ENCODE data around the gene GFOD2. TPM values are rescaled to one million over a fixed set of nuclear protein-coding genes. Genes with fewer than 3 reads are reported as not detected.

GFOD2 gene, protein sequence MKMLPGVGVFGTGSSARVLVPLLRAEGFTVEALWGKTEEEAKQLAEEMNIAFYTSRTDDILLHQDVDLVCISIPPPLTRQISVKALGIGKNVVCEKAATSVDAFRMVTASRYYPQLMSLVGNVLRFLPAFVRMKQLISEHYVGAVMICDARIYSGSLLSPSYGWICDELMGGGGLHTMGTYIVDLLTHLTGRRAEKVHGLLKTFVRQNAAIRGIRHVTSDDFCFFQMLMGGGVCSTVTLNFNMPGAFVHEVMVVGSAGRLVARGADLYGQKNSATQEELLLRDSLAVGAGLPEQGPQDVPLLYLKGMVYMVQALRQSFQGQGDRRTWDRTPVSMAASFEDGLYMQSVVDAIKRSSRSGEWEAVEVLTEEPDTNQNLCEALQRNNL
- total RNA-seq (10 to 100 TPM in 3 of 5 experiments, 1 to 10 TPM in 2; 6.3 to 13.4 (median 11.4) TPM), polyA plus RNA-seq (10 to 100 TPM in 1 of 2 donors, 1 to 10 TPM in 1; 4.6 to 14.6 TPM), total RNA-seq (16.0 reads per million, percentile 45 among the genes with 10 or more reads in this experiment)

GRCh38 chr16:67719048-67719777 lies at the start of gene GFOD2:
Gene GFOD2, minus strand, starts transcription at chr16:67719316. Its CDS starts 33,601 bp downstream, at chr16:67685715.
- H3K36me3 ChIP-seq (ENCODE audit: control insufficient read depth in 2 of 3, insufficient read depth in 3 of 3, low read length in 3 of 3), result peaks cover 0 to 4% (median 0%) of the 10 kb centered on the region in 3 experiments
- peak within 1 kb of the TSS; percentile 88 for H3K27ac ChIP-seq (ENCODE audit: low read depth, low read length)
- intact Hi-C loops (cut with micrococcal nuclease), result loop anchor here (1.0 to 5.0 kb wide), 12 partner anchors 46 to 472 kb away; partner anchors contain the start of genes ATP6V0D1 (in 2 of the 2), RANBP10 (in 2 of the 2), THAP11 (in 2 of the 2) and TSNAXIP1 (in 2 of the 2)
- H3K27me3 Mint-ChIP-seq, result no peaks in the 10 kb centered on the region
- ATAC-seq, result peak; percentile 96
- H3K4me1 ChIP-seq (ENCODE audit: control insufficient read depth in 2 of 2, insufficient read depth in 2 of 2, low read length in 2 of 2), result peaks cover 15 to 16% of the 10 kb centered on the region in 2 donors
- H3K36me3 Mint-ChIP-seq, result peaks cover 0 to 10% (median 0%) of the 10 kb centered on the region in 5 donors
- peak within 1 kb of the TSS; percentile 90 to 99 (median 94) for H3K4me3 Mint-ChIP-seq
- DNase-seq, result peak; percentile 94 to 100 (median 96)
- peak within 1 kb of the TSS; percentile 91 to 99 (median 98) for H3K27ac Mint-ChIP-seq
- no peaks in the 10 kb centered on the region for H3K9me3 ChIP-seq (ENCODE audit: control insufficient read depth in 2 of 3, low read length in 3 of 3)
- peaks cover 0 to 2% (median 0%) of the 10 kb centered on the region in 11 donors for H3K9me3 Mint-ChIP-seq
- peaks cover 19 to 51% (median 39%) of the 10 kb centered on the region in 7 donors for H3K4me1 Mint-ChIP-seq
- H3K27me3 ChIP-seq (ENCODE audit: control insufficient read depth in 2 of 2, insufficient read depth in 2 of 2, low read length in 2 of 2), result no peaks in the 10 kb centered on the region
- CTCF ChIA-PET, result interaction anchor here (0.7 to 1.0 kb wide), 2 partner anchors 47 kb away, joined by 4 read pairs; no protein-coding TSS in a partner anchor
- H3K4me3 ChIP-seq (ENCODE audit: low read length), result peak within 1 kb of the TSS; percentile 95
- POLR2A ChIA-PET, result interaction anchor here (0.6 to 1.6 kb wide), 11 partner anchors 15 to 176 kb away, joined by 3 to 9 read pairs (median 4); partner anchors contain the start of genes ACD, PARD6A, RANBP10 and TSNAXIP1

DNA sequence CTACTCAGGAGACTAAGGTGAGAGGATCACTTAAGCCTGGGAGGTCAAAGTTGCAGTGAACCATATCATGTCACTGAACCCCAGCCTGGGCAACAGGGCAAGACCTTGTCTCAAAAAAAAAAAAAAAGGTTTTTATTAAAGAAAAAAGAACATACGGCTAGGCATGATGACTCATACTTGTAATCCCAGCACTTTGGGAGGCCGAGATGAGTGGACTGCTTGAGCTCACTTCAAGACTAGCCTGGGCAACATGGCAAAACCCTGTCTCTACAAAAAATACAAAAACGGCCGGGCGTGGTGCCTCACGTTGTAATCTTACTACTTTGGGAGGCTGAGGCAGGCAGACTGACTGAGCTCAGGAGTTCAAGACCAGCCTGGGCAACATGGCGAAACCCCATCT lies 48.8 kb upstream of the GFOD2 start:
- H3K27me3 ChIP-seq (ENCODE audit: control insufficient read depth in 2 of 2, insufficient read depth in 2 of 2, low read length in 2 of 2), result no peaks in the 10 kb centered on the region
- ChIA-PET CTCF (no interaction called here), POLR2A (no interaction called here)
- peaks cover under 1 to 10% (median 5%) of the 10 kb centered on the region in 7 donors for H3K4me1 Mint-ChIP-seq
- no peak overlapping the region for H3K4me3 Mint-ChIP-seq
- H3K27ac Mint-ChIP-seq, result no peak overlapping the region
- no peak for DNase-seq
- no peak for ATAC-seq
- H3K9me3 ChIP-seq (ENCODE audit: control insufficient read depth in 2 of 3, low read length in 3 of 3), result no peaks in the 10 kb centered on the region
- H3K27ac ChIP-seq (ENCODE audit: low read depth, low read length), result no peak overlapping the region
- H3K9me3 Mint-ChIP-seq, result no peaks in the 10 kb centered on the region
- intact Hi-C loops (cut with micrococcal nuclease), result no loop called here
- H3K4me3 ChIP-seq (ENCODE audit: low read length), result no peak overlapping the region
- peaks cover 0 to 36% (median 16%) of the 10 kb centered on the region in 5 donors for H3K36me3 Mint-ChIP-seq
- H3K36me3 ChIP-seq (ENCODE audit: control insufficient read depth in 2 of 3, insufficient read depth in 3 of 3, low read length in 3 of 3), result peaks cover 3 to 32% (median 3%) of the 10 kb centered on the region in 3 experiments
- no peaks in the 10 kb centered on the region for H3K27me3 Mint-ChIP-seq
- H3K4me1 ChIP-seq (ENCODE audit: control insufficient read depth in 2 of 2, insufficient read depth in 2 of 2, low read length in 2 of 2), result no peaks in the 10 kb centered on the region

DNA sequence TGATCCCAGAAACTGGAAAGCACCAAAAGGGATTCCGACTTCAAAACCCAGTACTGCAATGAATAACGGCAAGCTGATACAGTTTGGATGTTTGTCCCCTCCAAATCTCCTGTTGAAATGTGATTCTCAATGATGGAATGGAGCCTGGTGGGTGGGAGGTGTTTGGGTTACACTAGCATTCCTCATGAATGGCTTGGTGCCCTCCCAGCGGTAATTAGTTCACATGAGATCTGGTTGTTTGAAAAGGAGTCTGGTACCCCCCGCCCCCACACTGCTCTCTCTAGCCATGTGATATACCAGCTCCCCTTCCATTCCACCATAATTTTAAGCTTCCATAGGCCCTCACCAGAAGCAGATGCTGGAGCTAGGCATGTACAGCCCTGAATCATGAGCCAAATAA lies 47.2 kb upstream of the GFOD2 start:
- Mint-ChIP-seq H3K27me3 (no peaks in the 10 kb centered on the region), H3K4me1 (peaks cover 8 to 15% (median 10%) of the 10 kb centered on the region in 7 donors), H3K4me3 (no peak overlapping the region), H3K36me3 (peaks cover 0 to 29% (median 9%) of the 10 kb centered on the region in 5 donors), H3K9me3 (no peaks in the 10 kb centered on the region), H3K27ac (no peak overlapping the region)
- H3K4me3 ChIP-seq (ENCODE audit: low read length), result no peak overlapping the region
- no peaks in the 10 kb centered on the region for H3K9me3 ChIP-seq (ENCODE audit: control insufficient read depth in 2 of 3, low read length in 3 of 3)
- DNase-seq (no peak), ATAC-seq (no peak)
- intact Hi-C loops (cut with micrococcal nuclease), result no loop called here
- CTCF ChIA-PET, result interaction anchor here (0.6 to 1.2 kb wide), 2 partner anchors 14 to 48 kb away, joined by 3 to 4 read pairs; no protein-coding TSS in a partner anchor
- H3K27me3 ChIP-seq (ENCODE audit: control insufficient read depth in 2 of 2, insufficient read depth in 2 of 2, low read length in 2 of 2), result no peaks in the 10 kb centered on the region
- no peak overlapping the region for H3K27ac ChIP-seq (ENCODE audit: low read depth, low read length)
- no peaks in the 10 kb centered on the region for H3K4me1 ChIP-seq (ENCODE audit: control insufficient read depth in 2 of 2, insufficient read depth in 2 of 2, low read length in 2 of 2)
- POLR2A ChIA-PET, result interaction anchor here (0.8 kb wide), 1 partner anchor 15 kb away, joined by 5 read pairs; no protein-coding TSS in a partner anchor
- peaks cover 0 to 34% (median 3%) of the 10 kb centered on the region in 3 experiments for H3K36me3 ChIP-seq (ENCODE audit: control insufficient read depth in 2 of 3, insufficient read depth in 3 of 3, low read length in 3 of 3)

GRCh38 chr16:67764158-67764667 lies 45.1 kb upstream of the GFOD2 start:
- Mint-ChIP-seq H3K27me3 (no peaks in the 10 kb centered on the region), H3K9me3 (no peaks in the 10 kb centered on the region), H3K4me1 (peaks cover 18 to 28% (median 22%) of the 10 kb centered on the region in 7 donors), H3K4me3 (no peak overlapping the region), H3K36me3 (peaks cover 0 to 23% (median 2%) of the 10 kb centered on the region in 5 donors), H3K27ac (peak overlapping the region in 1 of 9 donors; percentile 21)
- ChIA-PET POLR2A (no interaction called here), CTCF (no interaction called here)
- H3K9me3 ChIP-seq (ENCODE audit: control insufficient read depth in 2 of 3, low read length in 3 of 3), result no peaks in the 10 kb centered on the region
- no peaks in the 10 kb centered on the region for H3K27me3 ChIP-seq (ENCODE audit: control insufficient read depth in 2 of 2, insufficient read depth in 2 of 2, low read length in 2 of 2)
- DNase-seq (no peak), ATAC-seq (no peak)
- no peak overlapping the region for H3K4me3 ChIP-seq (ENCODE audit: low read length)
- intact Hi-C loops (cut with micrococcal nuclease), result no loop called here
- peaks cover 0 to 4% of the 10 kb centered on the region in 2 donors for H3K4me1 ChIP-seq (ENCODE audit: control insufficient read depth in 2 of 2, insufficient read depth in 2 of 2, low read length in 2 of 2)
- H3K27ac ChIP-seq (ENCODE audit: low read depth, low read length), result no peak overlapping the region
- H3K36me3 ChIP-seq (ENCODE audit: control insufficient read depth in 2 of 3, insufficient read depth in 3 of 3, low read length in 3 of 3), result peaks cover 0 to 28% (median 0%) of the 10 kb centered on the region in 3 experiments

- intact Hi-C loops (cut with micrococcal nuclease), result no loop called here
- H3K9me3 Mint-ChIP-seq, result no peaks in the 10 kb centered on the region
- DNase-seq, result no peak
- H3K27me3 Mint-ChIP-seq, result no peaks in the 10 kb centered on the region
- H3K27ac Mint-ChIP-seq, result peak overlapping the region in 4 of 9 donors; percentile 2 to 88 (median 12)
- Histone ChIP-seq H3K9me3 (ENCODE audit: control insufficient read depth in 2 of 3, low read length in 3 of 3) (no peaks in the 10 kb centered on the region), H3K4me3 (ENCODE audit: low read length) (no peak overlapping the region), H3K27ac (ENCODE audit: low read depth, low read length) (no peak overlapping the region), H3K4me1 (ENCODE audit: control insufficient read depth in 2 of 2, insufficient read depth in 2 of 2, low read length in 2 of 2) (peaks cover 0 to 4% of the 10 kb centered on the region in 2 donors), H3K27me3 (ENCODE audit: control insufficient read depth in 2 of 2, insufficient read depth in 2 of 2, low read length in 2 of 2) (no peaks in the 10 kb centered on the region), H3K36me3 (ENCODE audit: control insufficient read depth in 2 of 3, insufficient read depth in 3 of 3, low read length in 3 of 3) (peaks cover 0 to 38% (median 0%) of the 10 kb centered on the region in 3 experiments)
- CTCF ChIA-PET, result no interaction called here
- peak overlapping the region in 1 of 10 donors; percentile 14 for H3K4me3 Mint-ChIP-seq
- POLR2A ChIA-PET, result interaction anchor here (0.8 kb wide), 1 partner anchor 12 kb away, joined by 4 read pairs; no protein-coding TSS in a partner anchor
- H3K36me3 Mint-ChIP-seq, result peaks cover 0 to 31% (median 4%) of the 10 kb centered on the region in 5 donors
- no peak for ATAC-seq
- H3K4me1 Mint-ChIP-seq, result peaks cover 18 to 28% (median 22%) of the 10 kb centered on the region in 7 donors
These were observed 44.0 kb upstream of the GFOD2 start for GRCh38 chr16:67763066-67763465.

DNA sequence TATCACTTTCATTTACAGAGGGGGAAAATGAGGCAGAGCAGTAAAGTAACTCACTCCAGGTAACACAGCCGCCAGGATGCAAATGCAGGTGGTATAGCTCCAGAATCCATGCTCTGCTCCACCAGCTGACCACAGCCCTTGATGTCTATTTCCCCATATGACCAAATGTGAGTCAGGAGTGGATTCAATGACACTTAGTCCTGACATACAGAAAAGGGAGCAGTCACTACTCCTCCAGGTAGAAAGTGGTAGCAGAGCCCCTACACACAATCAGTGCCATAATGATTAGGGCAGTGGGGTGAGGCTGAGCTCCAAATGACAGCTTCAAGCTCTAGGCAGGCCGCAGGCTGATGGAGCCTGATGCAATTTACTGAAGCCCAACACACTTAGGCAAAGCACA lies 43.3 kb upstream of the GFOD2 start:
- Histone ChIP-seq H3K27me3 (ENCODE audit: control insufficient read depth in 2 of 2, insufficient read depth in 2 of 2, low read length in 2 of 2) (no peaks in the 10 kb centered on the region), H3K27ac (ENCODE audit: low read depth, low read length) (no peak overlapping the region), H3K9me3 (ENCODE audit: control insufficient read depth in 2 of 3, low read length in 3 of 3) (no peaks in the 10 kb centered on the region), H3K4me3 (ENCODE audit: low read length) (no peak overlapping the region), H3K4me1 (ENCODE audit: control insufficient read depth in 2 of 2, insufficient read depth in 2 of 2, low read length in 2 of 2) (peaks cover 0 to 4% of the 10 kb centered on the region in 2 donors), H3K36me3 (ENCODE audit: control insufficient read depth in 2 of 3, insufficient read depth in 3 of 3, low read length in 3 of 3) (peaks cover 0 to 38% (median 0%) of the 10 kb centered on the region in 3 experiments)
- DNase-seq (no peak), ATAC-seq (no peak)
- Mint-ChIP-seq H3K4me3 (no peak overlapping the region), H3K27me3 (no peaks in the 10 kb centered on the region), H3K9me3 (no peaks in the 10 kb centered on the region), H3K36me3 (peaks cover 0 to 34% (median 4%) of the 10 kb centered on the region in 5 donors), H3K27ac (no peak overlapping the region), H3K4me1 (peaks cover 18 to 29% (median 22%) of the 10 kb centered on the region in 7 donors)
- intact Hi-C loops (cut with micrococcal nuclease), result no loop called here
- POLR2A ChIA-PET, result interaction anchor here (0.8 kb wide), 1 partner anchor 11 kb away, joined by 4 read pairs; no protein-coding TSS in a partner anchor
- CTCF ChIA-PET, result no interaction called here

All from naive thymus-derived CD4-positive, alpha-beta T cell (primary cell).